Measurements from ENCODE around the gene COL1A1.

COL1A1 gene

DNA sequence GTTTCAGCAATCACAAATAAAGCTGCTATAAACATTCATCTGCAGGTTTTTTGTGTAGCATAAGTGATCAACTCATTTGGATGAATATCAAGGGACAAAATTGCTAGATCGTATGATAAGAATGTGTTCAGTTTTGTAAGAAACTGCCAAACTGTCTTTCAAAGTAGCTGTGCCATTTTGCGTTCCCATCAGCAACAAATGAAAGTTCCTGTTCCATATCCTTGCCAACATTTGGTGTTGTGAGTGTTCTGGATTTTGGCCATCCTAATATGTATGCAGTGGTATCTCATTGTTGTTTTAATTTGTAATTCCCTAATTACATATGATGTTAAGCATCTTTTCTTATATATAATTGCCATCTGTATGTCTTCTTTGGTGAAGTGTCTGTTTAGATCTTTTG lies 36.5 kb upstream of the COL1A1 start:
- FAIRE-seq = no peak

DNA sequence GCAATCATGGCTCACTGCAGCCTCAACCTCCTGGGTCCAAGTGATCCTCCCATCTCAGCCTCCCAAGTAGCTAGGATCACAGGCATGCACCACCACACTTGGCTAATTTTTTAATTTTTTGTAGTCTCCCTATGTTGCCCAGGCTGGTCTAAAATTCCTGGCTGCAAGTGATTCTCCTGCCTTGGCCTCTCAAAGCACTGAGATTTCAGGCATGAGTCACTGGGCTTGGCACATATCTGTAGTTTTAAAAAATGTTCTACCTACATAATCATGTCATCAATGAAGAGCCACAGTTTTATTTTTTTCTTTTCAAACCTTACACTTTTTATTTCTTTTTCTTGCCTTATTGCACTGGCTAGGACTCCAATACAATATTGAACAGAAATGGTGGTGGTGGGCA lies 33.1 kb upstream of the COL1A1 start:
- DNase-seq (ENCODE audit: insufficient read length, low spot score) (no peak), FAIRE-seq (no peak)
- TF ChIP-seq, protein P1, sequence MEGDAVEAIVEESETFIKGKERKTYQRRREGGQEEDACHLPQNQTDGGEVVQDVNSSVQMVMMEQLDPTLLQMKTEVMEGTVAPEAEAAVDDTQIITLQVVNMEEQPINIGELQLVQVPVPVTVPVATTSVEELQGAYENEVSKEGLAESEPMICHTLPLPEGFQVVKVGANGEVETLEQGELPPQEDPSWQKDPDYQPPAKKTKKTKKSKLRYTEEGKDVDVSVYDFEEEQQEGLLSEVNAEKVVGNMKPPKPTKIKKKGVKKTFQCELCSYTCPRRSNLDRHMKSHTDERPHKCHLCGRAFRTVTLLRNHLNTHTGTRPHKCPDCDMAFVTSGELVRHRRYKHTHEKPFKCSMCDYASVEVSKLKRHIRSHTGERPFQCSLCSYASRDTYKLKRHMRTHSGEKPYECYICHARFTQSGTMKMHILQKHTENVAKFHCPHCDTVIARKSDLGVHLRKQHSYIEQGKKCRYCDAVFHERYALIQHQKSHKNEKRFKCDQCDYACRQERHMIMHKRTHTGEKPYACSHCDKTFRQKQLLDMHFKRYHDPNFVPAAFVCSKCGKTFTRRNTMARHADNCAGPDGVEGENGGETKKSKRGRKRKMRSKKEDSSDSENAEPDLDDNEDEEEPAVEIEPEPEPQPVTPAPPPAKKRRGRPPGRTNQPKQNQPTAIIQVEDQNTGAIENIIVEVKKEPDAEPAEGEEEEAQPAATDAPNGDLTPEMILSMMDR (IDR thresholded peaks at IDR 0.05; ENCODE audit: insufficient read depth, missing control alignments) = no peak

More for the DNA sequence above, 36.5 kb upstream of the COL1A1 start:
- no peak for DNase-seq (ENCODE audit: insufficient read length, low spot score)
- TF ChIP-seq, protein P1 (IDR thresholded peaks at IDR 0.05; ENCODE audit: insufficient read depth, missing control alignments) = no peak

DNA sequence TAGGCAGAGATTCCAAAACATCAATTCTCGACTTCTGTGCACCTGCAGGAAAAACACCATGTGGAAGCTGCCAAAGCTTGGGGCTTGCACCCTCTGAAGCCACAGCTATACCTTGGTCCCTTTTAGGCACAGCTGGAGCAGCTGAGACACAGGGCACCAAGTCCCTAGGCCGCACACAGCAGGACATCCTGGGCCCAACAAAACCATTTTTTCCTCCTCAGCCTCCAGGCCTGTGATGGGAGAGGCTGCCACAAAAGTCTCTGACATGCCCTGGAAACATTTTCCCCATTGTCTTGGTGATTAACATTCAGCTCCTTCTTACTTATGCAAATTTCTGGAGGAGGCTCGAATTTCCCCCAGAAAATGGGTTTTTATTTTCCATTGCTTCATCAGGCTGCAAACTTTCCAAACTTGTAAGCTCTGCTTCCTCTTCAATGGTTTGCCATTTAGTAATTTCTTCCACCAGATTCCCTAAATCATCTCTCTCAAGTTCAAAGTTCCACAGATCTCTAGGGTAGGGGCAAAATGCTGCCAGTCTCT lies 24.3 kb upstream of the COL1A1 start:
- TF ChIP-seq, protein P1 (IDR thresholded peaks at IDR 0.05; ENCODE audit: insufficient read depth, missing control alignments) = no peak
- FAIRE-seq = no peak
- DNase-seq (ENCODE audit: insufficient read length, low spot score) = no peak

DNA sequence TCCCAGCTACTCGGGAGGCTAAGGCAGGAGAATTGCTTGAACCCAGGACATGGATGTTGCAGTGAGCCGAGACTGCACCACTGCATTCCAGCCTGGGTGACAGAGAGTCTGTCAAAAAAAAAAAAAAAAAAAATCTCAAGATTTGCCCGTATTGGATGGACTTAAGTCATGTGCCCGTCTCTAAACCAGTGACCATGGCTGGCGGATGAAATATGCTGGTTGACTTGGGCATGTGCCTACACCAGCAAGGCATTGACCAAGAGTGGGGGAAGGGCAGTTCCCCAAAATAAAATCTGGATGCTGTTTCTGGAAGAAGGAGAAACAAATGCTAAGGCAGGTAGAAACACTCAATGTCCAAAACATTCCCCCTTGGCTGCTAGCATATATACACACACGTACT lies 21.5 kb upstream of the COL1A1 start:
- DNase-seq (ENCODE audit: insufficient read length, low spot score) = no peak
- TF ChIP-seq, protein P1 (IDR thresholded peaks at IDR 0.05; ENCODE audit: insufficient read depth, missing control alignments) = no peak
- FAIRE-seq = no peak

DNA sequence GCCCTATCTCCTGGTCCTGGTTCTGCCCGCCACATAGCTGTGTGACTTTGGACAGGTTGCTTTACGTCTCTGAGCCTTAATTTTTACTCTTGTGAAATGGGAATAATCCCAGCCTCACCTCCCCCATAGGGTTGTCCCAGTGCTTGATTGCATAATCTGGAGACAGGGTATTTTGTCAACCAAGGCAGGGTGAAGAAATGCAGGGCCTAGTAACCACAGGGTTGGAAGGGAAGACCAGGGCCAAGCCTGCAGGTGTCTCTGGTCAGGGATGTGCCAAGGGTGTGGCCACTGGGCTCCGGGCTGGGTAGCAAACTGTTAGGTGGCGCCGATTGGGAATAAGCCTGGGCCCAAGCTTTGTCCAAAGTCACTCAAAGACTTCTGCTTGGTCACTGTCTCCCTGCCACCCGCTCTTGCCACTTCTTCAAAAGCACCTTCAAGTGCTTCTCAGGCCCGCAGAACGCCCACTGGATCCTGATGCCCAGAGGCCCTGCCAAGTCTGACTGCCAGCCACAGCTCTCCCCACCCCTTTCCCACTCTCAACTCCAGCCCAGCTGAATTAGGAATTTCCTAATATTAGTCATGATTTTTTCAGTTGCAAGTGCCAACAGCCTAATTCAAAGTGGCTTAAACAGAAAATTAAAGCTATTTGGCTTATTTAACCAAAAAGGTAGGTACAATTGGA lies 20.6 kb upstream of the COL1A1 start:
- TF ChIP-seq, protein P1 (IDR thresholded peaks at IDR 0.05; ENCODE audit: insufficient read depth, missing control alignments) = no peak
- FAIRE-seq (no peak), DNase-seq (ENCODE audit: insufficient read length, low spot score) (no peak)

DNA sequence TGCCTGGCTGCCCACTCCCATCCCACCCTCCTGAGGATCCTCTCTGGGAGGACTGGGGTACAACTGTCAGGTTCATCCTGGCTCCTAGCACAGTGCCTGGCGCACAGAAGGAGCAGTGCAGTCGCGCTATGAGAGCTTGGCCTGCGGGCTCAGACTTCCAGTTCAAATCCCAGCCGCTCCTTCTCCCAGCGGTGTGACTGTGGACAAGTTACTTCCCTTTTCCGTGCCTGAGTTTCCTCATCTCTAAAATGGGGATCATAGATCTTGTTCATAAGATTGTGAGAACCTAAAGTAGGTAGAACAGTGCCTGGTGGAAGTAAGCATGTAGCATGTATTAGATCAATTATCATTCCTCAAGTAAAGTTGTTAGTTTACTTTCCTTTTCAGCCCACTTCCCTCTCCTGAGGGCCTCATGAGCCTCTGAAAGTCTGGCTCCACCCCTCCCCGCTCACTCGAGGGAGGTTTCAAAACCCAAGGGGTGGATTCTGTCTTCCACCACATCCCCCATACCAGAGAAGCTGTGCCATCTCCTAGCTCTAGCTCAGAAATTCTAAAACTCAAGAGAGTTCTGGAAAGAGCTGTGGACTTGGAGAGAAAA lies 19.9 kb upstream of the COL1A1 start:
- TF ChIP-seq, protein P1 (IDR thresholded peaks at IDR 0.05; ENCODE audit: insufficient read depth, missing control alignments) = no peak
- FAIRE-seq (no peak), DNase-seq (ENCODE audit: insufficient read length, low spot score) (no peak)

DNA sequence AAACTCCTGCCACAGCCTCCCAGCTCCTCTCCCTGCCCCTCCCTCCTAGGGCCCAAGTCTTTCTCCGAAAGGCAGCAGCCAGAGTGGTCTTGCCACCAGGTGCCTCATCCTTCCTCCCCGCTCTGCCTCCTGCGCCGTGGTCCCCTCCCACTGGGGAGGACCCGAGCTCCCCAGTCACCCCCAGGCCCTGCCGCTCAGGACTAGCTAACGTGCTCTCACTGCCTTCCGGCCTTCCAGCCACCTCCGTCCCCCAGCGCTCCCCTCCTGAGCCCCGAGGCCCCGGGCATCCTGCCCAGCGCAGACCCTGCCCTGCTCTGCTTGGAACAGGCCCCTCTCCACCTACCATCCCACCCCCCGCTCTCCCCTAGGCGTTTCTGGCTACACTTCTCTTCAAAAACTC lies 19.4 kb upstream of the COL1A1 start:
- TF ChIP-seq, protein P1 (IDR thresholded peaks at IDR 0.05; ENCODE audit: insufficient read depth, missing control alignments) = no peak
- no peak for FAIRE-seq
- DNase-seq (ENCODE audit: insufficient read length, low spot score) = no peak

Measured in D721Med (cell line).